SK-N-SH (cell line): ENCODE data around the gene FAM200A. TPM values are rescaled to one million over a fixed set of nuclear protein-coding genes. Genes with fewer than 3 reads are reported as not detected.

Source experiments
- CTCF ChIA-PET: fragments of 300-600, 350-600 bp; formaldehyde crosslinking; extraction: SDS; loops from one replicate; lab custom pipeline; 2021; lab: Yijun Ruan, JAX
- POLR2A ChIA-PET: fragments of 350-600 bp; sonication (Branson Sonifier 250); formaldehyde crosslinking; extraction: SDS; loops from one replicate; lab custom pipeline; 2020; ENCODE audit warnings: antibody characterized with exemption, inconsistent platforms; lab: Yijun Ruan, JAX
- DNase-seq: peaks from one replicate; pipeline ENCODE4 v3.0.0; 2012
- H2AFZ ChIP-seq: fragments of 200-600 bp; sonication (generic); 2 replicates; pipeline ENCODE4 v1.8.1; 2016; ENCODE audit warnings: antibody characterized with exemption, mild to moderate bottlenecking, low read depth
- H3F3A ChIP-seq: fragments of 200-600 bp; sonication (generic); replicated peaks from 2 replicates; pipeline ENCODE3; 2016; ENCODE audit warnings: antibody characterized with exemption, mild to moderate bottlenecking; ENCODE audit not compliant: insufficient read depth
- H3K27ac ChIP-seq, 2 experiments: fragments of 200-500 bp in 1 of 2; fragments of 200-600 bp in 1 of 2; sonication (Bioruptor generic) in 1 of 2; sonication (generic), shearing (Covaris generic) in 1 of 2; 2 replicates each; pipeline versions ENCODE4 v1.5.1 to v1.6.1; 2014 to 2016; ENCODE audit warnings: low read depth in 2 of 2, inconsistent platforms in 1 of 2, low read length in 1 of 2, mild to moderate bottlenecking in 1 of 2, mixed read lengths in 1 of 2
- H3K27me3 ChIP-seq: fragments of 200-600 bp; sonication (generic), shearing (Covaris generic); 2 replicates; pipeline ENCODE4 v1.6.1; 2016; ENCODE audit warnings: mixed run types; ENCODE audit not compliant: insufficient read depth
- H3K36me3 ChIP-seq, 2 experiments: fragments of 200-500 bp in 1 of 2; fragments of 200-600 bp in 1 of 2; sonication (Bioruptor generic) in 1 of 2; sonication (generic) in 1 of 2; replicated peaks in 1 of 2; 2 replicates each; pipeline versions ENCODE3 to v1.5.1; 2014 to 2016; ENCODE audit warnings: low read length in 1 of 2, mild to moderate bottlenecking in 1 of 2; ENCODE audit not compliant: insufficient read depth in 2 of 2, control insufficient read depth in 1 of 2
- H3K4me1 ChIP-seq, 2 experiments: fragments of 200-500 bp in 1 of 2; fragments of 200-600 bp in 1 of 2; sonication (Bioruptor generic) in 1 of 2; sonication (generic), shearing (Covaris generic) in 1 of 2; 2 replicates each; pipeline versions ENCODE4 v1.5.1 to v1.6.1; 2014 to 2016; ENCODE audit warnings: low read depth in 1 of 2, low read length in 1 of 2, mixed run types in 1 of 2; ENCODE audit not compliant: insufficient read depth in 2 of 2, control insufficient read depth in 1 of 2
- H3K4me2 ChIP-seq: fragments of 200-600 bp; sonication (generic), shearing (Covaris generic); 2 replicates; pipeline ENCODE4 v1.6.1; 2017; ENCODE audit warnings: mixed run types
- H3K4me3 ChIP-seq, 2 experiments: fragments of 200-500 bp in 1 of 2; fragments of 200-600 bp in 1 of 2; sonication (Bioruptor generic) in 1 of 2; sonication (generic), shearing (Covaris generic) in 1 of 2; 2 replicates each; pipeline versions ENCODE4 v1.5.1 to v1.8.1; 2014 to 2016; ENCODE audit warnings: low read depth in 2 of 2, inconsistent platforms in 1 of 2, low read length in 1 of 2, mild to moderate bottlenecking in 1 of 2, mixed read lengths in 1 of 2, moderate library complexity in 1 of 2
- H3K79me2 ChIP-seq: fragments of 200-600 bp; sonication (generic); 2 replicates; pipeline ENCODE4 v1.8.1; 2017; ENCODE audit warnings: mild to moderate bottlenecking; ENCODE audit not compliant: insufficient read depth
- H3K9ac ChIP-seq: fragments of 200-600 bp; sonication (generic); 2 replicates; pipeline ENCODE4 v1.6.1; 2017; ENCODE audit warnings: mixed run types
- H3K9me2 ChIP-seq: fragments of 200-600 bp; sonication (generic); 2 replicates; pipeline ENCODE4 v1.6.1; 2017; ENCODE audit warnings: mixed run types
- H3K9me3 ChIP-seq: fragments of 200-600 bp; sonication (generic); 2 replicates; pipeline ENCODE4 v1.6.1; 2017; ENCODE audit warnings: mixed run types, mild to moderate bottlenecking, moderate library complexity
- H4K20me1 ChIP-seq: fragments of 200-600 bp; sonication (generic); 2 replicates; pipeline ENCODE4 v1.6.1; 2017; ENCODE audit warnings: mild to moderate bottlenecking, mixed run types; ENCODE audit not compliant: insufficient read depth
- CTCF ChIP-seq: fragments of 200-600 bp; sonication (generic); IDR thresholded peaks from 2 replicates; pipeline ENCODE4 v1.6.1; 2017; ENCODE audit warnings: antibody characterized with exemption, mild to moderate bottlenecking, moderate library complexity
- ELF1 ChIP-seq: IDR thresholded peaks from 2 replicates; pipeline ENCODE4 v1.4.0; 2012
- FOXJ3 ChIP-seq: sonication (generic); formaldehyde crosslinking; IDR thresholded peaks from 2 replicates; pipeline ENCODE4 v1.5.1; 2020; ENCODE audit warnings: mild to moderate bottlenecking, missing genetic modification reagents
- FOXM1 ChIP-seq: IDR thresholded peaks from 2 replicates; pipeline ENCODE4 v1.4.0; 2012; ENCODE audit warnings: low read depth, mild to moderate bottlenecking
- RAD21 ChIP-seq: IDR thresholded peaks from 2 replicates; pipeline ENCODE4 v1.6.1; 2012; ENCODE audit warnings: mild to moderate bottlenecking, low read length
- SMC3 ChIP-seq: IDR thresholded peaks from 2 replicates; pipeline ENCODE4 v1.6.1; 2012; ENCODE audit warnings: low read depth, low read length, improper control_type of control experiment
- TCF12 ChIP-seq: IDR thresholded peaks from 2 replicates; pipeline ENCODE4 v1.4.0; 2012
- USF2 ChIP-seq: fragments of 150-350 bp; IDR thresholded peaks from 2 replicates; pipeline ENCODE4 v1.6.1; 2017; ENCODE audit warnings: antibody characterized with exemption, low read length, low read depth, borderline replicate concordance
- WGBS: methylation state at CpG from one replicate; pipeline ENCODE4 v1.1.6; 2017; ENCODE audit warnings: low lambda C conversion rate; 5-methylcytosine and 5-hydroxymethylcytosine counted together
- polyA plus RNA-seq, 3 experiments: library from polyadenylated mRNA; depleted of rRNA; stranded (reverse); fragments of >200 nt; gene quantifications; 2 replicates each; pipeline ENCODE4 v1.2.3, GENCODE V29; 2012

FAM200A gene
- polyA plus RNA-seq, 1 of the 3 experiments (the other 2 are of a cell fraction): 6.2 TPM

DNA sequence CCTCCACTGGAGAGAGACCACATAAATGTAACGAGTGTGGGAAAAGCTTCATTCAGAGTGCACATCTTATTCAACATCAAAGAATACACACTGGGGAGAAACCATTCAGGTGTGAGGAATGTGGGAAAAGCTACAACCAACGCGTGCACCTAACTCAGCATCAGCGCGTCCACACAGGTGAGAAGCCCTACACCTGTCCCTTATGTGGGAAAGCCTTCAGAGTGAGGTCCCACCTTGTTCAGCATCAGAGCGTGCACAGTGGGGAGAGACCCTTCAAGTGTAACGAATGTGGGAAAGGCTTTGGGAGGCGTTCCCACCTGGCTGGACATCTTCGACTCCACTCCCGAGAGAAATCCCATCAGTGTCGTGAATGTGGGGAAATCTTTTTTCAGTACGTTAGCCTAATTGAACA, 20.6 kb downstream of the FAM200A start:
- Histone ChIP-seq H3K4me1 (no peaks in the 10 kb centered on the region), H3K9me3 (peaks cover 27% of the 10 kb centered on the region), H4K20me1 (no peaks in the 10 kb centered on the region), H3K9ac (no peak overlapping the region), H3K36me3 (peaks cover 37 to 77% of the 10 kb centered on the region in 2 experiments), H3K27me3 (no peaks in the 10 kb centered on the region), H3K79me2 (peaks cover 10% of the 10 kb centered on the region; the same call in 1 of the 2 replicates), H3K4me2 (no peak overlapping the region), H2AFZ (no peak overlapping the region), H3F3A (no peaks in the 10 kb centered on the region), H3K4me3 (peak overlapping the region in 1 of 2 experiments; percentile 17; a peak in 1 of 4 replicates), H3K9me2 (no peaks in the 10 kb centered on the region), H3K27ac (no peak overlapping the region)
- WGBS: 96% methylated on average over 12 of the region's 12 CpGs
- ChIA-PET CTCF (interaction anchor here (0.9 kb wide), 1 partner anchor 20 kb away, joined by 3 read pairs; no protein-coding TSS in a partner anchor), POLR2A (no interaction called here)
- TF ChIP-seq USF2 (no peak), TCF12 (peak; percentile 21; the same call in 1 of the 2 replicates), FOXJ3 (CRISPR knock-in tag) (no peak)
- no peak for DNase-seq

- no peak for DNase-seq
- no peaks in the 10 kb centered on the region for H3F3A ChIP-seq
- no peak overlapping the region for H3K27ac ChIP-seq
- TF ChIP-seq FOXM1 (no peak), CTCF (peak; percentile 58), USF2 (no peak), SMC3 (peak; percentile 34), ELF1 (no peak), RAD21 (peak; percentile 69)
- TF ChIP-seq, all 33 proteins: peak for 3
- ChIA-PET CTCF (interaction anchor here (0.6 to 1.6 kb wide), 9 partner anchors 8 to 393 kb away, joined by 3 to 8 read pairs (median 4); partner anchors contain the start of gene ZSCAN25), POLR2A (no interaction called here)
- Histone ChIP-seq H3K36me3 (peaks cover 35 to 79% of the 10 kb centered on the region in 2 experiments), H4K20me1 (no peaks in the 10 kb centered on the region), H3K27me3 (no peaks in the 10 kb centered on the region), H3K4me1 (no peaks in the 10 kb centered on the region), H3K4me3 (no peak overlapping the region), H3K9me2 (no peaks in the 10 kb centered on the region), H3K79me2 (peaks cover 16% of the 10 kb centered on the region; the same call in 1 of the 2 replicates), H3K9ac (no peak overlapping the region), H2AFZ (no peak overlapping the region), H3K9me3 (peaks cover 7% of the 10 kb centered on the region), H3K4me2 (no peak overlapping the region)
- 93% methylated on average over 21 of the region's 21 CpGs for WGBS
Observed at GRCh38 chr7:99525713-99526440, 26.0 kb downstream of the FAM200A start.
